Measurements from ENCODE around the gene DDX24. TPM values are rescaled to one million over a fixed set of nuclear protein-coding genes. Genes with fewer than 3 reads are reported as not detected.

Gene DDX24
- total and polyA plus RNA-seq, 2 of the 8 experiments (the other 6 are each of a cell fraction or from before 2014, with no cell fraction given) = 89.0 to 201 TPM

GRCh38 chr14:94001501-94002396, 79.3 kb downstream of the DDX24 start:
- Histone ChIP-seq H3K18ac (ENCODE audit: extremely low read depth, low read length) (no peak overlapping the region; the same call in 1 of the 2 replicates), H2BK120ac (replicated peaks; ENCODE audit: low read depth, low read length) (no peak overlapping the region), H3K79me2 (ENCODE audit: control insufficient read depth in 1 of 2, insufficient read depth in 2 of 2, low read length in 2 of 2) (no peaks in the 10 kb centered on the region), H2BK20ac (ENCODE audit: low read length) (no peak overlapping the region), H4K20me1 (replicated peaks in 1 of 2; ENCODE audit: control insufficient read depth in 1 of 2, insufficient read depth in 2 of 2, low read length in 2 of 2) (peaks cover 0 to 2% of the 10 kb centered on the region in 2 experiments), H3K27me3 (replicated peaks in 1 of 4; ENCODE audit: control insufficient read depth in 3 of 4, extremely low read depth in 1 of 4, insufficient read depth in 3 of 4, low read length in 3 of 4) (0 out of 7 replicates have a peak, but pooled peaks cover 0 to 2% (median 0%) of the 10 kb centered on the region in 4 experiments), H3K9me3 (ENCODE audit: insufficient read depth in 2 of 2, low read depth in 1 of 2, low read length in 1 of 2) (no peaks in the 10 kb centered on the region), H4K91ac (replicated peaks; ENCODE audit: insufficient read length, low read length) (no peak overlapping the region), H2AK5ac (ENCODE audit: low read depth, low read length) (no peak overlapping the region), H4K5ac (ENCODE audit: insufficient read length, low read depth, low read length) (no peak overlapping the region), H3K4me2 (ENCODE audit: insufficient read depth in 1 of 2, low read depth in 2 of 2, low read length in 2 of 2) (no peak overlapping the region), H3K79me1 (ENCODE audit: low read depth, low read length) (no peaks in the 10 kb centered on the region; the same call in 1 of the 2 replicates), H3K4ac (replicated peaks; ENCODE audit: insufficient read length, low read depth, low read length) (no peak overlapping the region), H3K23ac (ENCODE audit: insufficient read length) (no peak overlapping the region), H3K4me3 (ENCODE audit: extremely low read depth in 1 of 4, insufficient read depth in 2 of 4, low read depth in 3 of 4, low read length in 4 of 4) (no peak overlapping the region), H3K23me2 (ENCODE audit: low read depth, low read length) (peaks cover 3% of the 10 kb centered on the region; the same call in 1 of the 2 replicates), H3K4me1 (replicated peaks in 1 of 4; ENCODE audit: control insufficient read depth in 3 of 4, insufficient read depth in 4 of 4, low read length in 3 of 4) (peaks cover 0 to 3% (median 0%) of the 10 kb centered on the region in 4 experiments; a peak in 2 of 7 replicates), H2AFZ (ENCODE audit: low read length) (peak overlapping the region; percentile 78; the same call in 1 of the 2 replicates), H3K9ac (replicated peaks in 1 of 4; ENCODE audit: extremely low read depth in 1 of 4, low read depth in 3 of 4, low read length in 3 of 4) (no peak overlapping the region), H2BK5ac (ENCODE audit: low read depth, low read length) (no peak overlapping the region), H3K36me3 (ENCODE audit: control insufficient read depth in 2 of 4, insufficient read depth in 4 of 4, low read length in 3 of 4) (no peaks in the 10 kb centered on the region), H2BK15ac (ENCODE audit: low read length) (peak overlapping the region; percentile 89; the same call in 1 of the 2 replicates), H4K8ac (ENCODE audit: extremely low read depth, insufficient read depth, low read length) (no peak overlapping the region), H2BK12ac (ENCODE audit: low read depth, low read length) (no peak overlapping the region), H3K27ac (ENCODE audit: low read depth, low read length) (no peak overlapping the region), H3K14ac (ENCODE audit: insufficient read length) (no peak overlapping the region), H3K56ac (replicated peaks; ENCODE audit: insufficient read length, low read depth, low read length) (no peak overlapping the region)
- DNase-seq (ENCODE audit: low read depth in 1 of 2, low spot score in 2 of 2) (peak; percentile 36 to 73), FAIRE-seq (peak; percentile 98)
- ChIA-PET CTCF (ENCODE audit: partially characterized antibody) (interaction anchor here (0.6 to 20.5 kb wide), 29 partner anchors 8 to 496 kb away, joined by 3 to 484 read pairs (median 4); partner anchors contain the start of genes DDX24 and IFI27L1), POLR2A (ENCODE audit: partially characterized antibody) (interaction anchor here (0.8 kb wide), 1 partner anchor 19 kb away, joined by 3 read pairs; no protein-coding TSS in a partner anchor)
- 49% methylated on average over 26 of the region's 26 CpGs; no CpG with 5 or more reads in 1 of the 2 experiments for WGBS, 2 experiments (ENCODE audit: extremely low coverage in 1 of 2, insufficient coverage in 1 of 2, insufficient read length in 1 of 2, insufficient replicate concordance in 2 of 2, low coverage in 1 of 2, low lambda C conversion rate in 2 of 2, missing lambda C conversion rate in 1 of 2)
